GM19467 (cell line): ENCODE data around the gene RASSF4.
A peak's percentile ranks its signal among the peaks of the same experiment; 100 is the strongest.

Source experiments
- ATAC-seq: cut with Tn5 transposase; IDR thresholded peaks from one replicate; pipeline ENCODE4 v1.9.1; 2021; ENCODE audit warnings: mild to moderate bottlenecking, moderate library complexity; ENCODE audit not compliant: unreplicated experiment

The RASSF4 gene

GRCh38 chr10:44944354-44944753 is 15.2 kb upstream of the RASSF4 start:
- ATAC-seq, result no peak

- ATAC-seq, result no peak
These were observed 13.4 kb upstream of the RASSF4 start for GRCh38 chr10:44946205-44946604.

- peak; percentile 51 for ATAC-seq
These were observed 12.0 kb upstream of the RASSF4 start for GRCh38 chr10:44947371-44948152.

- ATAC-seq, result no peak
These were observed 11.0 kb upstream of the RASSF4 start for GRCh38 chr10:44948642-44949041.

- no peak for ATAC-seq
These were observed 10.3 kb upstream of the RASSF4 start for GRCh38 chr10:44949127-44949802.

GRCh38 chr10:44949915-44950314 is 9.7 kb upstream of the RASSF4 start:
- no peak for ATAC-seq

- no peak for ATAC-seq
These were observed 9.0 kb upstream of the RASSF4 start for GRCh38 chr10:44950326-44951225.

- ATAC-seq, result no peak
These were observed 7.9 kb upstream of the RASSF4 start for GRCh38 chr10:44951576-44952226.

GRCh38 chr10:44952779-44953231 is 6.8 kb upstream of the RASSF4 start:
- no peak for ATAC-seq

GRCh38 chr10:44954042-44954441 is 5.6 kb upstream of the RASSF4 start:
- ATAC-seq, result no peak

- ATAC-seq, result no peak
These were observed 4.6 kb upstream of the RASSF4 start for GRCh38 chr10:44954962-44955361.

GRCh38 chr10:44955413-44956070 is 4.1 kb upstream of the RASSF4 start:
- ATAC-seq, result no peak

- ATAC-seq, result no peak
These were observed 3.4 kb upstream of the RASSF4 start for GRCh38 chr10:44956226-44956625.

GRCh38 chr10:44956717-44957706 is 2.6 kb upstream of the RASSF4 start:
- no peak for ATAC-seq

- no peak for ATAC-seq
These were observed 1.3 kb upstream of the RASSF4 start for GRCh38 chr10:44958196-44958897.

GRCh38 chr10:44958898-44959246 is 730 bp upstream of the RASSF4 start:
- no peak for ATAC-seq

- no peak for ATAC-seq
These were observed 472 bp downstream of the RASSF4 start for GRCh38 chr10:44960088-44960460.

- ATAC-seq, result no peak
These were observed 1.1 kb downstream of the RASSF4 start for GRCh38 chr10:44960482-44961229.
